MM.1S (cell line): ENCODE results near the gene PGM1.

Source experiments
- DNase-seq: peaks from one replicate; pipeline ENCODE4 v3.0.0-alpha.2; 2015
- H2AFZ ChIP-seq: fragments of 300-600 bp; sonication (generic); 2 replicates; pipeline ENCODE4 v1.6.0; 2016; ENCODE audit warnings: antibody characterized with exemption, low read length
- H3F3A ChIP-seq: fragments of 300-600 bp; sonication (generic); 2 replicates; pipeline ENCODE4 v1.6.1; 2016; ENCODE audit warnings: mild to moderate bottlenecking, antibody characterized with exemption, low read length, moderate library complexity, mixed read lengths; ENCODE audit not compliant: insufficient read depth
- H3K27ac ChIP-seq: fragments of 300-600 bp; sonication (generic); 2 replicates; pipeline ENCODE4 v1.5.1; 2016; ENCODE audit warnings: mild to moderate bottlenecking, low read length
- H3K27me3 ChIP-seq: fragments of 300-600 bp; sonication (generic); replicated peaks from 2 replicates; pipeline ENCODE4 v1.6.0; 2016; ENCODE audit warnings: low read length; ENCODE audit not compliant: insufficient read depth
- H3K36me3 ChIP-seq: fragments of 300-600 bp; sonication (generic); replicated peaks from 2 replicates; pipeline ENCODE4 v1.6.1; 2016; ENCODE audit warnings: mild to moderate bottlenecking, low read length, mixed read lengths; ENCODE audit not compliant: insufficient read depth
- H3K4me1 ChIP-seq: fragments of 300-600 bp; sonication (generic); 2 replicates; pipeline ENCODE4 v1.6.1; 2016; ENCODE audit warnings: low read length, mixed read lengths
- H3K4me2 ChIP-seq: fragments of 300-600 bp; sonication (generic); 2 replicates; pipeline ENCODE4 v1.6.0; 2016; ENCODE audit warnings: low read depth, low read length
- H3K4me3 ChIP-seq: fragments of 300-600 bp; sonication (generic); 2 replicates; pipeline ENCODE4 v1.5.1; 2016; ENCODE audit warnings: low read length, mixed read lengths
- H3K79me2 ChIP-seq: fragments of 300-600 bp; sonication (generic); 2 replicates; pipeline ENCODE4 v1.6.1; 2016; ENCODE audit warnings: mixed run types, low read length, mixed read lengths
- H3K9ac ChIP-seq: fragments of 300-600 bp; sonication (generic); 2 replicates; pipeline ENCODE4 v1.6.1; 2016; ENCODE audit warnings: low read length, mixed read lengths
- H3K9me2 ChIP-seq: fragments of 300-600 bp; sonication (generic); replicated peaks from 2 replicates; pipeline ENCODE4 v1.6.1; 2016; ENCODE audit warnings: mild to moderate bottlenecking, low read length, mixed read lengths; ENCODE audit not compliant: insufficient read depth
- H3K9me3 ChIP-seq: fragments of 300-600 bp; sonication (generic); replicated peaks from 2 replicates; pipeline ENCODE4 v1.6.1; 2016; ENCODE audit warnings: mild to moderate bottlenecking, low read length, mixed read lengths; ENCODE audit not compliant: insufficient read depth
- H4K20me1 ChIP-seq: fragments of 300-600 bp; sonication (generic); 2 replicates; pipeline ENCODE4 v1.6.1; 2016; ENCODE audit warnings: mild to moderate bottlenecking, low read length, moderate library complexity, mixed read lengths; ENCODE audit not compliant: insufficient read depth
- CTCF ChIP-seq: fragments of 300-600 bp; sonication (generic); IDR thresholded peaks from 2 replicates; pipeline ENCODE4 v1.5.1; 2016; ENCODE audit warnings: antibody characterized with exemption, low read length, mixed read lengths
- EZH2 ChIP-seq: fragments of 300-600 bp; sonication (generic); optimal IDR thresholded peaks from 2 replicates; pipeline ENCODE3; 2017; ENCODE audit warnings: low read depth, mild to moderate bottlenecking, antibody characterized with exemption, low read length, mixed read lengths
- EZH2phosphoT487 ChIP-seq: fragments of 300-600 bp; sonication (generic); IDR thresholded peaks from 2 replicates; pipeline ENCODE4 v1.6.1; 2018; ENCODE audit warnings: antibody characterized with exemption, low read length

Gene PGM1

GRCh38 chr1:63665824-63666223, 72.6 kb downstream of the PGM1 start:
- Histone ChIP-seq H3F3A (no peaks in the 10 kb centered on the region), H3K4me3 (no peak overlapping the region), H4K20me1 (no peaks in the 10 kb centered on the region), H3K27me3 (no peaks in the 10 kb centered on the region), H3K79me2 (no peaks in the 10 kb centered on the region), H3K9ac (no peak overlapping the region), H3K4me1 (no peaks in the 10 kb centered on the region), H3K9me3 (no peaks in the 10 kb centered on the region), H3K36me3 (no peaks in the 10 kb centered on the region), H2AFZ (no peak overlapping the region), H3K27ac (no peak overlapping the region), H3K4me2 (no peak overlapping the region), H3K9me2 (no peaks in the 10 kb centered on the region)
- no peak for TF ChIP-seq EZH2phosphoT487
- no peak for TF ChIP-seq EZH2
- TF ChIP-seq CTCF: no peak
- no peak for DNase-seq

GRCh38 chr1:63668298-63668697, 75.1 kb downstream of the PGM1 start:
- no peak overlapping the region for H3K27ac ChIP-seq
- H3K4me1 ChIP-seq: no peaks in the 10 kb centered on the region
- H3F3A ChIP-seq: no peaks in the 10 kb centered on the region
- no peak overlapping the region for H3K4me3 ChIP-seq
- no peak for DNase-seq
- no peaks in the 10 kb centered on the region for H3K79me2 ChIP-seq
- no peaks in the 10 kb centered on the region for H3K9me2 ChIP-seq
- no peaks in the 10 kb centered on the region for H4K20me1 ChIP-seq
- no peaks in the 10 kb centered on the region for H3K9me3 ChIP-seq
- H3K36me3 ChIP-seq: no peaks in the 10 kb centered on the region
- TF ChIP-seq EZH2: no peak
- TF ChIP-seq EZH2phosphoT487: no peak
- TF ChIP-seq CTCF: no peak
- no peak overlapping the region for H3K4me2 ChIP-seq
- no peak overlapping the region for H2AFZ ChIP-seq
- H3K9ac ChIP-seq: no peak overlapping the region
- H3K27me3 ChIP-seq: no peaks in the 10 kb centered on the region

- DNase-seq: no peak
Observed at GRCh38 chr1:63669151-63669961, 76.1 kb downstream of the PGM1 start.

More at GRCh38 chr1:63669151-63669961, 76.1 kb downstream of the PGM1 start:
- Histone ChIP-seq H3K9me2 (no peaks in the 10 kb centered on the region), H3K9me3 (no peaks in the 10 kb centered on the region), H3K9ac (no peak overlapping the region), H4K20me1 (no peaks in the 10 kb centered on the region), H2AFZ (no peak overlapping the region), H3K27me3 (no peaks in the 10 kb centered on the region), H3K27ac (no peak overlapping the region), H3K4me2 (no peak overlapping the region), H3K79me2 (no peaks in the 10 kb centered on the region), H3K4me1 (no peaks in the 10 kb centered on the region), H3K36me3 (no peaks in the 10 kb centered on the region), H3F3A (no peaks in the 10 kb centered on the region), H3K4me3 (no peak overlapping the region)
- TF ChIP-seq EZH2 (no peak), CTCF (no peak), EZH2phosphoT487 (no peak)
